Osteoblast (primary cell): ENCODE data around the gene ACE2. TPM values are rescaled to one million over a fixed set of nuclear protein-coding genes. Genes with fewer than 3 reads are reported as not detected.
A peak's percentile ranks its signal among the peaks of the same experiment; 100 is the strongest.

ENCODE experiments used
- DNase-seq: peaks from one replicate; pipeline ENCODE4 v3.0.0; 2011; ENCODE audit warnings: low spot score, mixed read lengths; ENCODE audit not compliant: insufficient read length; ENCODE audit errors: missing footprints
- H2AFZ ChIP-seq: 2 replicates; pipeline ENCODE4 v1.6.0; 2011; ENCODE audit warnings: mild to moderate bottlenecking, low read length
- H3K27ac ChIP-seq: 2 replicates; pipeline ENCODE4 v1.5.1; 2011; ENCODE audit warnings: mild to moderate bottlenecking, low read depth, low read length, moderate library complexity
- H3K27me3 ChIP-seq: 2 replicates; pipeline ENCODE4 v1.6.0; 2012; ENCODE audit warnings: mild to moderate bottlenecking, control low read depth, inconsistent platforms, low read length, moderate library complexity; ENCODE audit not compliant: insufficient read depth
- H3K36me3 ChIP-seq: 2 replicates; pipeline ENCODE4 v1.5.1; 2011; ENCODE audit warnings: mild to moderate bottlenecking, low read length, control low read depth, moderate library complexity; ENCODE audit not compliant: insufficient read depth
- H3K4me1 ChIP-seq: 2 replicates; pipeline ENCODE4 v1.5.1; 2011; ENCODE audit warnings: mild to moderate bottlenecking, low read length, control low read depth, moderate library complexity; ENCODE audit not compliant: insufficient read depth
- H3K4me2 ChIP-seq: 2 replicates; pipeline ENCODE4 v1.6.0; 2011; ENCODE audit warnings: mild to moderate bottlenecking, low read length; ENCODE audit not compliant: insufficient read depth
- H3K4me3 ChIP-seq: fragments of 200-600 bp; sonication (generic); 3 replicates; pipeline ENCODE4 v1.5.1; 2012; ENCODE audit warnings: mild to moderate bottlenecking, low read length, inconsistent platforms; ENCODE audit not compliant: insufficient read depth
- H3K79me2 ChIP-seq: 2 replicates; pipeline ENCODE4 v1.6.0; 2012; ENCODE audit warnings: mild to moderate bottlenecking, low read length, control low read depth, inconsistent platforms; ENCODE audit not compliant: insufficient read depth
- H3K9me3 ChIP-seq: 2 replicates; pipeline ENCODE4 v1.5.1; 2011; ENCODE audit warnings: low read depth, low read length, control low read depth
- H4K20me1 ChIP-seq: 2 replicates; pipeline ENCODE4 v1.6.0; 2012; ENCODE audit warnings: mild to moderate bottlenecking, low read length, control low read depth; ENCODE audit not compliant: insufficient read depth
- CTCF ChIP-seq: IDR thresholded peaks from 2 replicates; pipeline ENCODE4 v1.5.1; 2011; ENCODE audit warnings: mild to moderate bottlenecking, low read depth, low read length, moderate library complexity; ENCODE audit errors: extremely low read depth
- total RNA-seq: library from RNA; depleted of rRNA; stranded (reverse); fragments of >200 nt; gene quantifications from 2 replicates; pipeline ENCODE4 v1.2.3, GENCODE V29; 2012

The ACE2 gene
- total RNA-seq, 1 donor: not detected

GRCh38 chrX:15619053-15619755 is 18.4 kb upstream of the ACE2 start:
- DNase-seq: no peak
- Histone ChIP-seq H3K4me2 (no peak overlapping the region), H3K79me2 (no peaks in the 10 kb centered on the region), H4K20me1 (no peaks in the 10 kb centered on the region), H3K4me1 (no peaks in the 10 kb centered on the region), H3K9me3 (no peaks in the 10 kb centered on the region), H2AFZ (no peak overlapping the region), H3K4me3 (no peak overlapping the region), H3K27me3 (peaks cover 2% of the 10 kb centered on the region), H3K36me3 (no peaks in the 10 kb centered on the region), H3K27ac (no peak overlapping the region)
- TF ChIP-seq CTCF: no peak

GRCh38 chrX:15617111-15617510 is 16.4 kb upstream of the ACE2 start:
- Histone ChIP-seq H3K4me2 (no peak overlapping the region), H3K4me1 (no peaks in the 10 kb centered on the region), H4K20me1 (no peaks in the 10 kb centered on the region), H3K27me3 (peaks cover 2% of the 10 kb centered on the region), H3K9me3 (no peaks in the 10 kb centered on the region), H3K4me3 (no peak overlapping the region), H3K79me2 (no peaks in the 10 kb centered on the region), H3K27ac (no peak overlapping the region), H2AFZ (no peak overlapping the region), H3K36me3 (no peaks in the 10 kb centered on the region)
- no peak for TF ChIP-seq CTCF
- DNase-seq: no peak

GRCh38 chrX:15616531-15616930 is 15.8 kb upstream of the ACE2 start:
- H3K4me3 ChIP-seq: no peak overlapping the region
- no peak for TF ChIP-seq CTCF
- no peaks in the 10 kb centered on the region for H3K79me2 ChIP-seq
- no peaks in the 10 kb centered on the region for H3K4me1 ChIP-seq
- no peaks in the 10 kb centered on the region for H4K20me1 ChIP-seq
- no peak overlapping the region for H2AFZ ChIP-seq
- peaks cover 2% of the 10 kb centered on the region for H3K27me3 ChIP-seq
- H3K36me3 ChIP-seq: no peaks in the 10 kb centered on the region
- H3K9me3 ChIP-seq: no peaks in the 10 kb centered on the region
- no peak overlapping the region for H3K27ac ChIP-seq
- H3K4me2 ChIP-seq: no peak overlapping the region
- DNase-seq: peak; percentile 15

- H3K4me1 ChIP-seq: no peaks in the 10 kb centered on the region
- no peaks in the 10 kb centered on the region for H3K27me3 ChIP-seq
- no peak overlapping the region for H3K27ac ChIP-seq
- TF ChIP-seq CTCF: no peak
- H4K20me1 ChIP-seq: no peaks in the 10 kb centered on the region
- no peaks in the 10 kb centered on the region for H3K79me2 ChIP-seq
- no peak overlapping the region for H2AFZ ChIP-seq
- H3K4me2 ChIP-seq: no peak overlapping the region
- H3K9me3 ChIP-seq: no peaks in the 10 kb centered on the region
- no peak for DNase-seq
- H3K36me3 ChIP-seq: no peaks in the 10 kb centered on the region
- no peak overlapping the region for H3K4me3 ChIP-seq
These were observed 6.3 kb upstream of the ACE2 start for GRCh38 chrX:15607067-15607466.
